HG02840 (cell line): ENCODE data around the gene ODC1.

Source experiments
- ATAC-seq: cut with Tn5 transposase; IDR thresholded peaks from one replicate; pipeline ENCODE4 v1.9.1; 2021; ENCODE audit warnings: mild to moderate bottlenecking, moderate library complexity, moderate number of reproducible peaks; ENCODE audit not compliant: unreplicated experiment, low FRiP score

The ODC1 gene

GRCh38 chr2:10480359-10480949 lies 32.3 kb upstream of the ODC1 start:
- ATAC-seq: no peak

GRCh38 chr2:10478916-10479315 lies 30.8 kb upstream of the ODC1 start:
- ATAC-seq: no peak

GRCh38 chr2:10478298-10478625 lies 30.1 kb upstream of the ODC1 start:
- no peak for ATAC-seq

GRCh38 chr2:10477443-10478297 lies 29.5 kb upstream of the ODC1 start:
- no peak for ATAC-seq

GRCh38 chr2:10476723-10477442 lies 28.8 kb upstream of the ODC1 start:
- ATAC-seq: no peak

- no peak for ATAC-seq
Measured at GRCh38 chr2:10475811-10476660, 27.9 kb upstream of the ODC1 start.

GRCh38 chr2:10475221-10475722 lies 27.1 kb upstream of the ODC1 start:
- no peak for ATAC-seq

GRCh38 chr2:10473121-10473756 lies 25.1 kb upstream of the ODC1 start:
- no peak for ATAC-seq

- no peak for ATAC-seq
Measured at GRCh38 chr2:10471955-10472354, 23.8 kb upstream of the ODC1 start.

- ATAC-seq: no peak
Measured at GRCh38 chr2:10471046-10471571, 23.0 kb upstream of the ODC1 start.

GRCh38 chr2:10469955-10470608 lies 22.0 kb upstream of the ODC1 start:
- no peak for ATAC-seq

GRCh38 chr2:10469301-10469700 lies 21.2 kb upstream of the ODC1 start:
- no peak for ATAC-seq

- ATAC-seq: no peak
Measured at GRCh38 chr2:10467401-10467800, 19.3 kb upstream of the ODC1 start.

GRCh38 chr2:10466801-10467200 lies 18.7 kb upstream of the ODC1 start:
- ATAC-seq: no peak

- ATAC-seq: no peak
Measured at GRCh38 chr2:10465910-10466309, 17.8 kb upstream of the ODC1 start.

GRCh38 chr2:10462178-10463083 lies 14.3 kb upstream of the ODC1 start:
- no peak for ATAC-seq

- no peak for ATAC-seq
Measured at GRCh38 chr2:10460366-10460796, 12.3 kb upstream of the ODC1 start.
